Neuronal stem cell (in vitro differentiated cells): ENCODE measurements around the gene DGCR2.
"Not testable (repeated sequence)": the region's sequence is repeated elsewhere in the genome, so short reads cannot be mapped to it uniquely, and the experiment has no call there.

Experiments
- DNase-seq: peaks from one replicate; pipeline ENCODE4 v3.0.0-alpha.2; 2013; ENCODE audit warnings: low spot score
- H2AFZ ChIP-seq: one replicate; pipeline ENCODE4 v1.6.1; 2013; ENCODE audit warnings: mild to moderate bottlenecking, low read length, inconsistent platforms
- H2AK5ac ChIP-seq: 2 replicates; pipeline ENCODE4 v1.6.1; 2013; ENCODE audit warnings: low read depth, mild to moderate bottlenecking, inconsistent platforms, low read length, moderate library complexity, mixed read lengths
- H2BK120ac ChIP-seq: 2 replicates; pipeline ENCODE4 v1.6.1; 2013; ENCODE audit warnings: low read depth, mild to moderate bottlenecking, inconsistent platforms, low read length, moderate library complexity, mixed read lengths
- H2BK12ac ChIP-seq: one replicate; pipeline ENCODE4 v1.6.1; 2013; ENCODE audit warnings: low read length, inconsistent platforms
- H2BK15ac ChIP-seq: 2 replicates; pipeline ENCODE4 v1.6.1; 2013; ENCODE audit warnings: mild to moderate bottlenecking, low read length, inconsistent platforms, mixed read lengths
- H2BK5ac ChIP-seq: one replicate; pipeline ENCODE4 v1.6.1; 2013; ENCODE audit warnings: inconsistent platforms, mild to moderate bottlenecking, low read length, moderate library complexity
- H3K14ac ChIP-seq: one replicate; pipeline ENCODE4 v1.6.1; 2013; ENCODE audit warnings: low read length, inconsistent platforms
- H3K18ac ChIP-seq: 2 replicates; pipeline ENCODE4 v1.6.1; 2013; ENCODE audit warnings: low read length, inconsistent platforms
- H3K23ac ChIP-seq: 2 replicates; pipeline ENCODE4 v1.6.1; 2013; ENCODE audit warnings: low read depth, mild to moderate bottlenecking, mixed read lengths, low read length, inconsistent platforms; ENCODE audit not compliant: poor library complexity
- H3K27ac ChIP-seq: replicated peaks from 3 replicates; pipeline ENCODE4 v1.5.1; 2013; ENCODE audit warnings: low read length, inconsistent platforms
- H3K27me3 ChIP-seq, 3 experiments: 2 replicates each; pipeline ENCODE4 v1.6.1; 2013; ENCODE audit warnings: low read length in 3 of 3, mild to moderate bottlenecking in 2 of 3, inconsistent platforms in 1 of 3, low read depth in 1 of 3, mixed read lengths in 1 of 3, moderate library complexity in 1 of 3; ENCODE audit not compliant: control insufficient read depth in 3 of 3, insufficient read depth in 3 of 3
- H3K36me3 ChIP-seq, 2 donors: replicated peaks in 1 of 2; 2 replicates each; pipeline ENCODE4 v1.6.1; 2013; ENCODE audit warnings: low read length in 2 of 2; ENCODE audit not compliant: control insufficient read depth in 2 of 2, insufficient read depth in 2 of 2
- H3K4ac ChIP-seq: 2 replicates; pipeline ENCODE4 v1.6.1; 2013; ENCODE audit warnings: inconsistent platforms, mild to moderate bottlenecking, low read length, moderate library complexity
- H3K4me1 ChIP-seq, 2 donors: 1 replicate in 1 of 2; 2 replicates in 1 of 2; pipeline ENCODE4 v1.6.1; 2013; ENCODE audit warnings: low read length in 2 of 2, low read depth in 1 of 2; ENCODE audit not compliant: control insufficient read depth in 2 of 2, insufficient read depth in 1 of 2
- H3K4me2 ChIP-seq: one replicate; pipeline ENCODE4 v1.6.1; 2013; ENCODE audit warnings: mild to moderate bottlenecking, low read length, inconsistent platforms; ENCODE audit not compliant: insufficient read depth, poor library complexity, severe bottlenecking
- H3K4me3 ChIP-seq, 2 donors: 2 replicates each; pipeline ENCODE4 v1.5.1; 2013; ENCODE audit warnings: low read length in 2 of 2, mild to moderate bottlenecking in 2 of 2, inconsistent platforms in 1 of 2, moderate library complexity in 1 of 2
- H3K79me1 ChIP-seq: one replicate; pipeline ENCODE4 v1.6.1; 2013; ENCODE audit warnings: low read depth, mild to moderate bottlenecking, inconsistent platforms, low read length, moderate library complexity
- H3K9ac ChIP-seq: one replicate; pipeline ENCODE4 v1.6.1; 2013; ENCODE audit warnings: mild to moderate bottlenecking, low read depth, low read length, inconsistent platforms; ENCODE audit not compliant: poor library complexity
- H3K9me3 ChIP-seq, 2 donors: replicated peaks in 1 of 2; 2 replicates each; pipeline versions ENCODE3 to v1.6.1; 2013; ENCODE audit warnings: low read length in 2 of 2, mild to moderate bottlenecking in 2 of 2, inconsistent platforms in 1 of 2, low read depth in 1 of 2, mixed read lengths in 1 of 2, moderate library complexity in 1 of 2; ENCODE audit not compliant: control insufficient read depth in 2 of 2, insufficient read depth in 1 of 2
- H4K8ac ChIP-seq: one replicate; pipeline ENCODE4 v1.6.1; 2013; ENCODE audit warnings: low read depth, mild to moderate bottlenecking, inconsistent platforms, low read length, moderate library complexity
- H4K91ac ChIP-seq: one replicate; pipeline ENCODE4 v1.6.1; 2013; ENCODE audit warnings: low read length, low read depth, mild to moderate bottlenecking, inconsistent platforms; ENCODE audit not compliant: poor library complexity
- WGBS, 2 donors: extraction: QIAGEN DNeasy Blood & Tissue Kit; methylation state at CpG; one replicate each; pipeline ENCODE4 v1.1.7; 2013; ENCODE audit warnings: missing lambda C conversion rate in 2 of 2, mixed read lengths in 1 of 2; ENCODE audit not compliant: insufficient read length in 2 of 2, insufficient replicate concordance in 1 of 2; ENCODE audit errors: extremely low coverage in 2 of 2; 5-methylcytosine and 5-hydroxymethylcytosine counted together

Gene DGCR2

DNA sequence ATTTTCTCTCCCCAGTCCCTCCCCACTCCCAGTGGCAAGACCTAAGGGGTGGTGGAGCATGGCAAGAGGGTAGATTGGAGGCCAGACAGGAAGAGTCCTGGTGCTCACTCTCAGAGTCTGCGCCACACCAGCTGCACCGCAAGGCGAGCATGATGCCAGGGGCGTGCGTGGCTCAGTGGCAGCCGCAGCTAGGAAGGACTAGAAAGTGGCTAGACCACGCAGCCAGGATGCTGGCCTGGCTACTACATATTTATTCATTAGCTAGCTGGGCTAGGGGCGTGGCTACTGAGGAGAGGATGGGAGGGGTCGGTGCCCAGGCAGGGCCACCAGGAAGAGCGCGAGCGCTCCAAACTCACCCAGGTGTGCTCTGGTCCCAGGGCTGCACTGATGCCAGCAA, 87.5 kb downstream of the DGCR2 start:
- H2AFZ ChIP-seq, H2BK120ac ChIP-seq, H3K14ac ChIP-seq, H2BK15ac ChIP-seq, H3K4me2 ChIP-seq, H3K79me1 ChIP-seq, H3K4me1 ChIP-seq, H3K4ac ChIP-seq, H3K23ac ChIP-seq, H3K18ac ChIP-seq, H4K91ac ChIP-seq, H2BK12ac ChIP-seq, H3K4me3 ChIP-seq, H3K9me3 ChIP-seq, H3K9ac ChIP-seq, DNase-seq, H2BK5ac ChIP-seq, H4K8ac ChIP-seq, H2AK5ac ChIP-seq, H3K27ac ChIP-seq: not testable (repeated sequence)
- Histone ChIP-seq H3K27me3 (peaks cover 0 to 11% (median 9%) of the 10 kb centered on the region in 3 experiments), H3K36me3 (peaks cover 9 to 26% of the 10 kb centered on the region in 2 donors)
- WGBS, 2 donors: no CpG with 5 or more reads among the region's 12 CpGs

DNA sequence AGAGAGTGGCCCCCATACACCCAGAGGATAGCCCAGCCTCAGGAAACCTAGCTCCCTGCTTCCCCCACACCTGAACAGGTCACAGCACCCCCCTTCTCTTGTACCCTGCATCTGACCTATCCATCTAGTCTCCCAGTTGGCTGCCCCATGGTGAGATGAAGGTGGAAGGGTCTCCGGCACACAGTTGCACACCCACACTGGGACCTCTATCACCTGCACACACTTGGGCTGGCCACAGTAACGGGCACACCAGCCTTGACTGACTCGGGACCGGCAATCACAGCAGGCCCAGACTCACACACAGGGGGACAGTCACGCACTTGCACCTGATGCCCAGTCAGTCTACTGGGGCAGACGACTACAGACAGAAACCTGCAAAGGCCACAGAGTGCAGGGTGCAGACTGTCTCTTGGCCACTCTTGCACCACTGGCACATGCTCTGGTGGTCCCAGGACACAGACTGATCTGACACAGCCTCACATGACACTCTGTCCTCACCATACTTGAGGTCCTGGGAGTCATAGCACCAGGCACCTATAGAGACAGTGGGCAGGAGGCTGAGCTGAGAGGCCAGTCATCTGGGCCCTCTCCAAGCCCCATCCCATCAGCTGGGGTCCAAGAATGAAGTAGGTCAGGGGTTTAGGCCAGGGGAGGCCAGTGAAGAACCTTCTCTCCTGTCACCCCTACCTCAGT, 88.0 kb downstream of the DGCR2 start:
- H2AK5ac ChIP-seq, H3K14ac ChIP-seq, H2BK15ac ChIP-seq, H4K91ac ChIP-seq, H2BK5ac ChIP-seq, H3K4me2 ChIP-seq, H2AFZ ChIP-seq, H3K27ac ChIP-seq, H3K23ac ChIP-seq, H3K9me3 ChIP-seq, H3K79me1 ChIP-seq, H2BK120ac ChIP-seq, H3K4me3 ChIP-seq, H2BK12ac ChIP-seq, H3K18ac ChIP-seq, H3K4me1 ChIP-seq, H3K4ac ChIP-seq, H3K9ac ChIP-seq, DNase-seq: not testable (repeated sequence)
- Histone ChIP-seq H3K27me3 (peaks cover 0 to 14% (median 14%) of the 10 kb centered on the region in 3 experiments), H4K8ac (peak overlapping the region; percentile 43), H3K36me3 (peaks cover 5 to 20% of the 10 kb centered on the region in 2 donors)
- WGBS, 2 donors: no CpG with 5 or more reads among the region's 6 CpGs

DNA sequence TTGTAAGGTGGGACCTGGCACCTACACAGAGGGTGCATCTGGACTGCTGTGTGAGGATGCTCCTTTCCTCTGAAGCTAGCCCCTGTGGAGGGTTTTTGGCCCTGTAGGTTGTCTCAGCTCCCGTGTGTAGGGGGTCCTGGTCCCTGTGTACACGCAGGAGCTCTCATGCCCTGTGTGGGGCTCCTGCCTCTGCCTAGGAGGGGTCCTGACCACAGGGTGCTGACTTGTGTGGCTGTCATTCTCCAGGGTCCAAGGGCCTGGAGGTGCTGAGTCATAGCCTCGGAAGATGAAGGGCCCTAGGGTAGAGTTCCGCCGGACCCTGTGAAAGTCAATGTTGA, 88.7 kb downstream of the DGCR2 start:
- not testable (repeated sequence) for H3K9me3 ChIP-seq, H3K4me1 ChIP-seq, DNase-seq, H3K4me2 ChIP-seq, H3K18ac ChIP-seq, H2BK5ac ChIP-seq, H3K79me1 ChIP-seq, H4K8ac ChIP-seq, H2BK12ac ChIP-seq, H2AFZ ChIP-seq, H3K9ac ChIP-seq, H3K27ac ChIP-seq, H2BK120ac ChIP-seq, H4K91ac ChIP-seq, H3K4me3 ChIP-seq, H2AK5ac ChIP-seq, H2BK15ac ChIP-seq, H3K4ac ChIP-seq
- H3K14ac ChIP-seq: peak overlapping the region; percentile 47
- H3K23ac ChIP-seq: peak overlapping the region; percentile 12
- peaks cover 4 to 14% of the 10 kb centered on the region in 2 donors for H3K36me3 ChIP-seq
- H3K27me3 ChIP-seq: peaks cover 0 to 20% (median 20%) of the 10 kb centered on the region in 3 experiments
- WGBS, 2 donors: no CpG with 5 or more reads among the region's 5 CpGs

DNA sequence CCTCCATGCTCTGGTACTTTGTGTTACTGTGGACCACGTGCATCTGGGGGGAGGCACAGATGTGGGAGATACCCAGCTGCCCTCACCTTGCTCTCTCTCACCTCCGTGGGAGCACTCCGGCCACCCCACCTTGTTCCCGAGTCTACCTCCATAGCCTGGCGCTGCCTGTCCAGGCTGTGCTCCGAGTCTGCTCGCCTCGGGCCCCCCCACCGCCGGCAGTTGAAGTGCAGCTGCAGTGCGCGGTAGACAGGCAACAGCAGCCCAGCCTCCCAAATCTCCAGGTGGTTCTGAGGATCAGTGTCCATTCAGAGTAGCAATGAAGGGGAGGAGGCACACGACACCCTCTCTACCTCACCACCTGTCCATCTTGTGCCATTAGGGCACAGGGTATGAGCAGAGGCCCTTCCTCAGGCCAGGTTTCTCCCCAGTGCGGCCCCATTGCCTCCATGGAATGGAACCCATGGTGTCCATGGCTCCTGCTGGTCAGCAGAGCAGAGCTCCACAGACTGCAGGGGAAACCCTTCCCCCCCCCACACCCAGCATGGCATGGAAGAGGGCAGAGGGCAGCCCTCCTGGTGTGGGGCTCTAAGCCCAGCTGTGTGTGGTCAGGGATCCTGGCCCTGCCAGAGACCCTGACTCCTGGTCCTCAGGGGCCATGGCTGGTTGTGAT, 89.2 kb downstream of the DGCR2 start:
- not testable (repeated sequence) for H3K27ac ChIP-seq, H2AFZ ChIP-seq, H2BK15ac ChIP-seq, DNase-seq, H3K9ac ChIP-seq, H3K4me1 ChIP-seq, H3K79me1 ChIP-seq, H2BK120ac ChIP-seq, H3K9me3 ChIP-seq, H2BK12ac ChIP-seq, H2BK5ac ChIP-seq, H2AK5ac ChIP-seq, H3K4me3 ChIP-seq, H3K36me3 ChIP-seq, H4K8ac ChIP-seq, H4K91ac ChIP-seq, H3K4me2 ChIP-seq, H3K4ac ChIP-seq
- H3K14ac ChIP-seq: peak overlapping the region; percentile 47
- WGBS, 2 donors: no CpG with 5 or more reads among the region's 14 CpGs
- H3K18ac ChIP-seq: peak overlapping the region; percentile 48
- peak overlapping the region; percentile 12 for H3K23ac ChIP-seq
- H3K27me3 ChIP-seq: peaks cover 0 to 23% (median 20%) of the 10 kb centered on the region in 3 experiments
